Measurements from ENCODE around the gene PIP5K1C.
A peak's percentile ranks its signal among the peaks of the same experiment; 100 is the strongest.

The PIP5K1C gene

DNA sequence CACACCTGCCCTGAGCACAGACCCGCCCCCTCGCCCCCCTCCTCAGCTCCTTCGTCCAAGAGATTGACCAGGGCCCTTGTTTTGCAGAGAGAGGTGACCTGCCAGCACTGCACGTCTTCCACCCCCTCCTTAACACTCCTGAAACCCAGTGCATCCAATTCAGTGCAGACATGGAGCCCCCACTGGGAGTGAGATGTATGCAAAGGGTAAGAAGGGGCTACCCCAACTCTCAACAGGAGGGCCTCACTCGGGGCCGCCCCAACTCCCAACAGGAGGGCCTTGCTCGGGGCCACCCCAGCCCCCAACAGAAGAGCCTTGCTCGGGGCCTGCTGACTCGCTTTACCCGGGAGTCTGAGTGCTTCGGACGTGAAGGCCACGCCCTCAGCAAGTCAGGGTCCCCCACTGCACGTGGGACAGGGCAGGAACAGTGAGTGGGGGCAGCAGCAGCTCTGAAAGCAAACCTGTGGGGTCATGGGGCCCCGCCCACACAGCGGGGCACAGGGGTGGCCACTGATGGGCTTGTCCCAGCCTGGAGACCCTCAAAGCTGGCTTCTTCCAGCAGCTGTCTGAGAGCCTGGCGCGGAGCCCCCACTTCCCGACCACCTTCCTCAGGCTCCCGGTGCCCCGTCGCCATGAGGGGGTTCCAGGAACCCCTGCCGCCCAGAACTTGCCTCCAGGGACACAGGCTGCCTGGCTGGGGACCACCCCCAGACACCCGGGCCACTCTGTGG lies 79.3 kb downstream of the PIP5K1C start:
- peaks cover 3% of the 10 kb centered on the region; the same call in 1 of the 2 replicates for H3K36me3 ChIP-seq (ENCODE audit: insufficient read depth, low read length)

GRCh38 chr19:3620145-3620816 lies 80.0 kb downstream of the PIP5K1C start:
- Histone ChIP-seq H3K36me3 (ENCODE audit: insufficient read depth, low read length) (peaks cover 3% of the 10 kb centered on the region; the same call in 1 of the 2 replicates), H3K9me3 (ENCODE audit: low read depth, low read length) (no peaks in the 10 kb centered on the region), H3K27ac (no peak overlapping the region), H3K9ac (ENCODE audit: insufficient read length) (no peak overlapping the region), H3K4me3 (no peak overlapping the region)
- DNase-seq (ENCODE audit: low read depth, low spot score): no peak
- TF ChIP-seq POLR2AphosphoS5 (IDR thresholded peaks at IDR 0.05; ENCODE audit: borderline replicate concordance, low read depth, low read length): no peak
- no peak for TF ChIP-seq EZH2 (IDR thresholded peaks at IDR 0.05)
- TF ChIP-seq FOXP2 (optimal IDR thresholded peaks at IDR 0.05; ENCODE audit: control extremely low read depth, extremely low read length, insufficient read depth): no peak

More for the DNA sequence above, 79.3 kb downstream of the PIP5K1C start:
- Histone ChIP-seq H3K4me3 (no peak overlapping the region), H3K9ac (ENCODE audit: insufficient read length) (no peak overlapping the region), H3K9me3 (ENCODE audit: low read depth, low read length) (no peaks in the 10 kb centered on the region), H3K27ac (no peak overlapping the region)
- DNase-seq (ENCODE audit: low read depth, low spot score): no peak
- TF ChIP-seq POLR2AphosphoS5 (IDR thresholded peaks at IDR 0.05; ENCODE audit: borderline replicate concordance, low read depth, low read length) (no peak), EZH2 (IDR thresholded peaks at IDR 0.05) (no peak), FOXP2 (optimal IDR thresholded peaks at IDR 0.05; ENCODE audit: control extremely low read depth, extremely low read length, insufficient read depth) (no peak)

GRCh38 chr19:3619631-3620012 lies 80.6 kb downstream of the PIP5K1C start:
- Histone ChIP-seq H3K36me3 (ENCODE audit: insufficient read depth, low read length) (peaks cover 3% of the 10 kb centered on the region; the same call in 1 of the 2 replicates), H3K9ac (ENCODE audit: insufficient read length) (no peak overlapping the region), H3K4me3 (no peak overlapping the region), H3K9me3 (ENCODE audit: low read depth, low read length) (no peaks in the 10 kb centered on the region), H3K27ac (no peak overlapping the region)
- DNase-seq (ENCODE audit: low read depth, low spot score): no peak
- no peak for TF ChIP-seq POLR2AphosphoS5 (IDR thresholded peaks at IDR 0.05; ENCODE audit: borderline replicate concordance, low read depth, low read length)
- no peak for TF ChIP-seq FOXP2 (optimal IDR thresholded peaks at IDR 0.05; ENCODE audit: control extremely low read depth, extremely low read length, insufficient read depth)
- no peak for TF ChIP-seq EZH2 (IDR thresholded peaks at IDR 0.05)

- Histone ChIP-seq H3K27ac (no peak overlapping the region), H3K4me3 (no peak overlapping the region), H3K9me3 (ENCODE audit: low read depth, low read length) (no peaks in the 10 kb centered on the region), H3K36me3 (ENCODE audit: insufficient read depth, low read length) (peaks cover 3% of the 10 kb centered on the region; the same call in 1 of the 2 replicates), H3K9ac (ENCODE audit: insufficient read length) (no peak overlapping the region)
- TF ChIP-seq POLR2AphosphoS5 (IDR thresholded peaks at IDR 0.05; ENCODE audit: borderline replicate concordance, low read depth, low read length) (no peak), FOXP2 (optimal IDR thresholded peaks at IDR 0.05; ENCODE audit: control extremely low read depth, extremely low read length, insufficient read depth) (no peak), EZH2 (IDR thresholded peaks at IDR 0.05) (no peak)
- no peak for DNase-seq (ENCODE audit: low read depth, low spot score)
These were observed 81.2 kb downstream of the PIP5K1C start for GRCh38 chr19:3618811-3619630.

DNA sequence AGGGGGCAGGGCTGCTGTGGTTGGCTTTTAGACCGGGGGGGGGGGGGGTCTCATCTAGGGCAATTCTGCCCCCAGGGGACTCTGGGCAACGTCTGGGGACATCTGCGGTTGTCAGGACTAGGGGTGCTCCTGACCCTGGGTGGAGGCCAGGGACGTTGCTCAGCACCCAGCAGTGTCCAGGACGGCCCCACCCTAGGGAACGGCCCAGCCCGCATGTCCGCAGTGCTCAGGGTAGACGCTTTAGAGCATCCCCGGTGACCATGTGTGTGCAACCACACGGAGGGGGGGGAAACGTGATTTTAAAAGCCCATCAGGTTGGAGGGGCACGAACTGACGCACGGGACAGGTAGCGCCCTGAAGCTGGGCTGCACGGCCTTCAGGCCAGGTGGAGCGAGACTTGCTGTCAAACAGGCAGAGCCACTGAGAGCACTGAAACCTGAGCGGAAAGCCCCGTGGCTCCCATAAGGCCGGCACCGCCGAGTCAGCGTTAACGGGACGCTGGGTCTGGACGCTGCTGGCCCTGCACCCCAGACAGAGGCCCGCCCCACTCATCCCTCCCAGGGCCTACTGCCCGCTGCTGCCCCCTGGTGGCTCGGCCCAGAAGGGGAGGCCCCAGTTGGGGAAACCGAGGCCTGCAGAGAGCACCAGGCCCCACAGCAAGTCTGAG lies 82.0 kb downstream of the PIP5K1C start:
- Histone ChIP-seq H3K36me3 (ENCODE audit: insufficient read depth, low read length) (peaks cover 3% of the 10 kb centered on the region; the same call in 1 of the 2 replicates), H3K9me3 (ENCODE audit: low read depth, low read length) (no peaks in the 10 kb centered on the region), H3K4me3 (no peak overlapping the region), H3K9ac (ENCODE audit: insufficient read length) (no peak overlapping the region), H3K27ac (no peak overlapping the region)
- DNase-seq (ENCODE audit: low read depth, low spot score): no peak
- TF ChIP-seq POLR2AphosphoS5 (IDR thresholded peaks at IDR 0.05; ENCODE audit: borderline replicate concordance, low read depth, low read length) (no peak), FOXP2 (optimal IDR thresholded peaks at IDR 0.05; ENCODE audit: control extremely low read depth, extremely low read length, insufficient read depth) (no peak), EZH2 (IDR thresholded peaks at IDR 0.05) (no peak)

DNA sequence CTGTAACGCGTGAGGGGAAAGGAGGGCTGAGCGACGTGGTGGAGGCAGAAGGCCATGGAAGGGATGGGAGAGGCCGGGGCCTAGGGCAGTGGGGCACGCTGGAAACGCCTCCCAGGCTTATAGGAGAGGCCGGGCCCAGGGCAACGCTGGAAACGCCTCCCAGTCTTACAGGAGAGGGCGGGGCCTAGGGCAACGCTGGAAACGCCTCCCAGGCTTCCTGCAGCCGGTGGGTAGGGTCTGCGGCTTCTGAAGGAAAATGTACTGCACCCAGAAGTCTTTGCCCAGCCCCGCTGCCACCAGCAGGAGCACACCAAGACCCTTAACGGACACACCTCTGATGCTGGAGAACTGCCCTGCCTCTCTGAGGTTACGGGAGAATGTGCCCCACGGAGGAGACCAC lies 82.8 kb downstream of the PIP5K1C start:
- peaks cover 2% of the 10 kb centered on the region; the same call in 1 of the 2 replicates for H3K36me3 ChIP-seq (ENCODE audit: insufficient read depth, low read length)
- peak overlapping the region; percentile 17 for H3K9ac ChIP-seq (ENCODE audit: insufficient read length)
- TF ChIP-seq FOXP2 (optimal IDR thresholded peaks at IDR 0.05; ENCODE audit: control extremely low read depth, extremely low read length, insufficient read depth): no peak
- TF ChIP-seq EZH2 (IDR thresholded peaks at IDR 0.05): no peak
- no peak for TF ChIP-seq POLR2AphosphoS5 (IDR thresholded peaks at IDR 0.05; ENCODE audit: borderline replicate concordance, low read depth, low read length)
- no peak overlapping the region for H3K4me3 ChIP-seq
- no peak overlapping the region for H3K27ac ChIP-seq
- no peak for DNase-seq (ENCODE audit: low read depth, low spot score)
- H3K9me3 ChIP-seq (ENCODE audit: low read depth, low read length): no peaks in the 10 kb centered on the region

GRCh38 chr19:3615524-3616135 lies 84.6 kb downstream of the PIP5K1C start:
- H3K36me3 ChIP-seq (ENCODE audit: insufficient read depth, low read length): no peaks in the 10 kb centered on the region; the same call in 1 of the 2 replicates

More at GRCh38 chr19:3615524-3616135, 84.6 kb downstream of the PIP5K1C start:
- no peak for DNase-seq (ENCODE audit: low read depth, low spot score)
- TF ChIP-seq FOXP2 (optimal IDR thresholded peaks at IDR 0.05; ENCODE audit: control extremely low read depth, extremely low read length, insufficient read depth): no peak
- no peak for TF ChIP-seq POLR2AphosphoS5 (IDR thresholded peaks at IDR 0.05; ENCODE audit: borderline replicate concordance, low read depth, low read length)
- TF ChIP-seq EZH2 (IDR thresholded peaks at IDR 0.05): no peak
- Histone ChIP-seq H3K9ac (ENCODE audit: insufficient read length) (no peak overlapping the region), H3K9me3 (ENCODE audit: low read depth, low read length) (no peaks in the 10 kb centered on the region), H3K4me3 (no peak overlapping the region), H3K27ac (no peak overlapping the region)
